Stimulated activated CD4-positive, alpha-beta T cell treated with anti-CD3 and anti-CD28 coated beads, Interleukin-1b, Interleukin-23, amount 100 ng/mL, for 1 hour (primary cell): ENCODE results near the gene SPEF2.
A peak's percentile ranks its signal among the peaks of the same experiment; 100 is the strongest.
"Not testable (repeated sequence)": the region's sequence is repeated elsewhere in the genome, so short reads cannot be mapped to it uniquely, and the experiment has no call there.

Experiments used
- DNase-seq, 2 donors: peaks; one replicate each; pipeline ENCODE4 v3.0.0-alpha.2; 2020; ENCODE audit warnings: low read depth in 2 of 2

Gene SPEF2

GRCh38 chr5:35819668-35820067 is 202.0 kb downstream of the SPEF2 start:
- no peak for DNase-seq

DNA sequence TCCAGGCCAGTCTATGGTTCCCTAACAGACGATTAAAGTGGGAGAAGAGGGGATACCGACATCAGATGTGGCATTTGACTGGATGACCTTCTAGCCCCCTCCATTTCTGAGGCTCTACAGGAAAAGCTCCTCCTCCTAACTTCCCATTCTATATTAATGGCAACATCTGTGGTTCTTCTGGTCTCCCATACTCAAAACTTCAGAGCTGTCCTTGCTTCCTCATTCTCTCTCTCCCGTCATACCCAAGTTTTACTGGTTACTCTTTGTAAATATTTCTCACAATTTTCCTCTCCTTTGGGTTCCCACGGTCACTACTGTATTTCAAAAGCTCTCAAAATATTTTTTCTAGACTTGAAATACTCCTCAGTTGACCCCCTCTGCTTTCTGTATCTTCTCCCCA is 203.1 kb downstream of the SPEF2 start:
- no peak for DNase-seq

DNA sequence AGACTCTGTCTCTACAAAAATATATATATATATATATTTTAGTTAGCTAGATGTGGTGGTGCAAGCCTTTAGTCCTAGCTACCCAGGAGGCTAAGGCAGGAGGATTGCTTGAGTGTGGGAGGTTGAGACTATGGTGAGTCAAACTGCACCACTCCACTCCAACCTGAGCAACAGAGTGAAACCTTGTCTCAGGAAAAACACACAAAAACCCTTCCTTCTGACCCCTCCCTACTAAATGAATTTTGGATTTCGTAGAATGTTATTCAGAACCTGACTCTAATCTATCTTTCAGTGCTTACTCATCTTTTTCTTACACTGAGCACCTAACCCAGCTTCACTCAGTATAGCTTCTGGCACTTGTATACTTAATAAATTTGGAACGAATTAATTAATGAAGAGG is 203.8 kb downstream of the SPEF2 start:
- DNase-seq = peak in 1 of 2 donors; percentile 22

GRCh38 chr5:35822511-35822910 is 204.8 kb downstream of the SPEF2 start:
- no peak for DNase-seq

- DNase-seq = no peak
These were observed 205.9 kb downstream of the SPEF2 start for GRCh38 chr5:35823347-35824098.

- no peak for DNase-seq
These were observed 208.4 kb downstream of the SPEF2 start for GRCh38 chr5:35826056-35826455.

DNA sequence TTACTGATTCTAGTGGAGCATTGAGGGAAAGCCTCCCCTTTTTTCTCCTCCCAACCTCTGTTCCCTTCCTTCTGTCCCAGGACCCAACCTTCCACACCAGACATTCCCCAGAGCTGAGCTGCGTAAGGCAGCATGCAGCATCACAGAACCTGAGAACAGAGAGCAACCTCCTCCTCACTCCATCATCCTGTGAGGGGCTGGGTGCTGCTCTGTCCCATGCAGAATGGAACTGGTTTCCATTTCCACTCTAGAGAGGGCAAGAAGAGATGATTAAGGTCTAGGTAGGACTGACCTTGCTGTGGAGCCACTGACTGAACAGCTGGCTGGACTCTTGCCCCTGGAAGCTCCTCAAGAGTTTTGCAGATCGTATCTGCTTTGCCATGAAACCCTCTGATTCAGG is 208.9 kb downstream of the SPEF2 start:
- no peak for DNase-seq

GRCh38 chr5:35828082-35828598 is 210.5 kb downstream of the SPEF2 start:
- DNase-seq = no peak

GRCh38 chr5:35830587-35830986 is 212.9 kb downstream of the SPEF2 start:
- no peak for DNase-seq

GRCh38 chr5:35832762-35833161 is 215.1 kb downstream of the SPEF2 start:
- no peak for DNase-seq

DNA sequence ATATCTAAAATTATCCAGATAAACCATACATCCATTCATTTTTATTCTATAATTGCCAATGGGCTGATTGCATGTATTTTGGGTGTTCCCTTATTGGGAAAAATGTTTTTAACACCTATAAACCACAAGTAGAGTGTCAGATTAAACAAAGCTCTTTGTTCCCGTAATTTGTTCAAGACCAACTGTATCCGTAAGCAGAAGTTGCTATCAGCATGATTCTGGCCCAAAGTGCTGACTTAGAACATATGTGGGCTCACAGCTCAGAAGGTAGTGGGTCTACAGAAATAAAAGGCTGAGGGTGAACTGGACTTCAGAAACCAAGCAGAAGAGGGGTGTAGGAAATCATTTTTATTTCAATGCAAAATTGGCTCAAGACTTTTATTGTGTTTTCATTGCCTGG is 215.6 kb downstream of the SPEF2 start:
- DNase-seq = no peak

DNA sequence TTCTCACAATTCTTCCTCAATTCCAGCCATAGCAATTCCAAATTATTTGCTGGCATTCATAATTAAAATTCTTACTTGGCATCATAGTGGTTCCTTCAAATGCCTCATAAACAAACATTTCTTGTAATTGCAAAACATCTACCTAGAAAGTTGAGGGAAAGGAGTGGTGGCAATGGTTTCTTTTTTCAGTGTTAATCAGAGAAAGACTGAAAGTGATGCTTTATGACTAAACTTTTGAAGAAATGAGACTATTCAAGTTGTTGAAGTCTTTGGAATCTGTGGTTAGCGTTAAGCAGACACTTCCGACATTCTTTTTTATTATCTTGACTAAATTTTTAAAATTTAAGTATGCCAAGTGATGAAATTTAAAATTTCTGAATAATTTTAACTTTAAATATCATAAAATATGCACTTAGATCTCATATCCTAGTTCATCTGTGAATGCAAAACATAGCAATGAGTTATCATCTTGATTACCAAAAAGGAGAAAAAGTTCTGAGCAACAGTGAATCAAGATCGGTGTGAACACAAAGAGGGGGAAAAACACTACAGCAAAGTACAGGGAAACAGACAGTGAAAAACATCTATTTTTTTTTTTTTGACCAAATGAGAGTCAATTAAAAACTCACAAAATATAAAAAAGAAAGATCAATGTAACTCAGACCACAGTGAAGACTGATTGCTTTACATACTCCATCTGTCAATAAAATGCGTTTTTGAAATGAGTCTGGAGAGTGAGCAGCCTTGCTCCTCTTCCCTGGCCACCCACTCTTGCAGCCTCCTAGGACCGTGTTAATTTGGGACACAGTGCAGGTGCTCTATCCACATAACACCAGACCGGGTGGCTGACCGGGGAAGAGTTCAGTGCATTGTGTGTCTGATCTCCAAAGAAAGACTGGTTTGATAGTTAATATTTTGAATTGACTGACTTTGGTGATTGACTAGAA is 218.4 kb downstream of the SPEF2 start:
- DNase-seq = no peak

GRCh38 chr5:35838370-35839042 is 220.8 kb downstream of the SPEF2 start:
- DNase-seq = no peak

DNA sequence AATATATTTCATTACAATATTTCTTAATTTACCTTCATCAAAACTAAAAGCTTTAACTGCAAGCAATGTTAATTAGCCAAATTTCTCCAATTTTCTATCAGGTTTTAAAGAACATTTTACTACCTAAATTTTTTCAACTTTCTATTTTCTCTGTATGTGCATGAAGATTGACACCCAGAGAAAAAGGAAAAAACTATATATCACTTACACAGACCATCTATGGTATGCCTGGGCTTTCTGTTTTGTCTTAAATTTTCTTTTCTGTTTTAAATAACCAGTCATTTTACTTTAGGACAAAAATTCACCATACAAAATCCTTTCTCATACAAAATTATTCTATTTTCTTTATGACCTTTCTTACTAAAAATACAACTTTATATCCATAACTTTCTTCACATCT is 225.2 kb downstream of the SPEF2 start:
- no peak for DNase-seq

- not testable (repeated sequence) for DNase-seq
These were observed 227.8 kb downstream of the SPEF2 start for GRCh38 chr5:35845508-35845907.

- DNase-seq = no peak
These were observed 229.8 kb downstream of the SPEF2 start for GRCh38 chr5:35847491-35847890.

- DNase-seq = no peak
These were observed 230.3 kb downstream of the SPEF2 start for GRCh38 chr5:35847961-35848360.

DNA sequence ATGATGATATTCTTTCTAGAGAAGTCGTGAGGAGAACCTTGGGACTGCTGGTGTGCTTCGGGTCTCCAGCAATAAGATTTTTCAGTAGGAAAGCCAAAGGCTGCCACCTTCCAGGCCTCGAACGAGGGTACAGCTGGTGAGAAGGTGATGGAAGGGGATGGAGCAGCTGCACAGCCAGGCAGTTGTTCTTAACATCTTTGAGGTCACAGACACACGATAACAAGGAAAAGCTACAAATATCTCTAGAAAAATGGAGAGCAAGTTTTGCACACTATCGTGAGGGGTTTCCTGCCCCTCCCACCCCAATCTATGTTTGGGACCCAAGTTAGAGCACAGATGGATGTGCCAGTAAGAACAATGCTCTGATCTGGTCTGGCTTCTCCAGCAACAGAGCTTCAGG is 232.2 kb downstream of the SPEF2 start:
- DNase-seq = no peak

DNA sequence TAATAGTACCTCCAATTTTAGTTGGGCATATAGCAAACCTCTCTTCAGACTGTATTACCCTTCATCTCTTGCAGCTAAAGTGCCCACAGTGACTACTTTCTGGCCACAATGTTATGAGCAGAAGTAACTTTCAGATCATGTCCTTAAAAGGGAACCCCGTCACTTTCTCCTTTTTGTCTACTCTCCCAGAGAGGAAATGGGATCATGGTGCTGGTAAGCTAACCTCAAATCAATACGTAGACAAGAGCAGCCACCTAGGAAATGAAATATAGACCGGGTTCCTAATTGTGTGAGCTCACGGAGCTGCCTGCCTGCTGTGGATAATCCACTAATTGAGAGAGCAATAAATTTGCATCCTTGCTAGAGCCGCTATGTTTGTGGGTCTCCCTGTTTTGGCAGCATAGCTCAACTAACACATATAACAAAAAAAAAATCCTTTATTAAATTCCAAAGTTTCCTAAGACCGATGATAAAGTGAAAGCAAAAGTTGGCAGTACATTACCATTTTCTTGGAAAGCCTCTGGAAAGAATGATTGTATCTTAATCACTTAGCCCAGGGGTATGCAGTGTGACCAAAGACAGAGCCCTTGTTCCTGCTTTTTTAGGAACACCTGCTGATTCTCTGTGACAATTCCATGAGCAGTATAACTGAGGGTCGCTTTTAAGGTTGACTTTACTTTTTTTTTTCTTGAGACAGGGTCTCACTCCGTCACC is 233.5 kb downstream of the SPEF2 start:
- DNase-seq = no peak

GRCh38 chr5:35852084-35852734 is 234.5 kb downstream of the SPEF2 start:
- DNase-seq = no peak

DNA sequence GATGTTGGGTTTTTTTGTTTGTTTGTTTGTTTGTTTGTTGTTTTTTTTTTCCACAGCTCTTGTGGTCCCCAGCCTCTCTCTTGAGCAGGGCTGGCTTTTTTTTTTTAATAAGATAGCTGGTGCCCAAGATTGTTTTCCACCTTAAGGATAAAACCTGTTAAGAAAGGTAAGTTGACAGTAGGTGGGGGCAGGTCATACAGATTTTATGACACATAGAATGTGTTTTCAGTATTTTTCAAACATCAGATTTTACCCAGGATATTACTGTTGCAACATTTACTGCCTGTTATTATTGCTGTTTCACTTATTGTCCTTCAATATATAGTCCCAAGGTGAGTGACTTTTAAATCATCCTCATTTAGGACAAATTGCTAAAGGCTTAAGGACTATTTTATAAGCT is 235.1 kb downstream of the SPEF2 start:
- no peak for DNase-seq
